Measurements from ENCODE around the gene FIP1L1.

Gene FIP1L1

DNA sequence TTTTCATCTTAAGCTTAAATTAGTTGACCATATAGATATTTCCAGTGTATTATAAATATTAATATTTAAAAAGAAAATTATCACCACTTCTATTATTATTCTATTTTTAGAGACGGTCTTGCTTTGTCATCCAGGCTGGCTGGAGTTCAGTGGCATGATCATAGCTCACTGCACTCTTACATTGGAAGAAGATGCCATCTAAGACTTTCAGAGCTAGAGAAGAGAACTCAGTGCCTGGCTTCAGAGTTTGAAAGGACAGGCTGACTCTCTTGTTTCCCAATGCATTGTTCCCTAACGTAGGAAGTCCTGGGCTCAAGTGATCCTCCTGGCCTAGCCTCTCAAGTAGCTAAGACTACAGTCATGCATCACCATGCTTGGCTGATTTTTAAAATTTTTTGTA is 75.9 kb downstream of the FIP1L1 start:
- Histone ChIP-seq H3K27ac (no peak overlapping the region), H3K4me3 (ENCODE audit: low read depth, low read length) (no peak overlapping the region), H3K9me3 (ENCODE audit: severe bottlenecking) (no peaks in the 10 kb centered on the region), H3K27me3 (ENCODE audit: insufficient read depth, low read depth, severe bottlenecking) (no peaks in the 10 kb centered on the region), H3K36me3 (peaks cover 33% of the 10 kb centered on the region)
- no peak for DNase-seq
- TF ChIP-seq, protein P1, sequence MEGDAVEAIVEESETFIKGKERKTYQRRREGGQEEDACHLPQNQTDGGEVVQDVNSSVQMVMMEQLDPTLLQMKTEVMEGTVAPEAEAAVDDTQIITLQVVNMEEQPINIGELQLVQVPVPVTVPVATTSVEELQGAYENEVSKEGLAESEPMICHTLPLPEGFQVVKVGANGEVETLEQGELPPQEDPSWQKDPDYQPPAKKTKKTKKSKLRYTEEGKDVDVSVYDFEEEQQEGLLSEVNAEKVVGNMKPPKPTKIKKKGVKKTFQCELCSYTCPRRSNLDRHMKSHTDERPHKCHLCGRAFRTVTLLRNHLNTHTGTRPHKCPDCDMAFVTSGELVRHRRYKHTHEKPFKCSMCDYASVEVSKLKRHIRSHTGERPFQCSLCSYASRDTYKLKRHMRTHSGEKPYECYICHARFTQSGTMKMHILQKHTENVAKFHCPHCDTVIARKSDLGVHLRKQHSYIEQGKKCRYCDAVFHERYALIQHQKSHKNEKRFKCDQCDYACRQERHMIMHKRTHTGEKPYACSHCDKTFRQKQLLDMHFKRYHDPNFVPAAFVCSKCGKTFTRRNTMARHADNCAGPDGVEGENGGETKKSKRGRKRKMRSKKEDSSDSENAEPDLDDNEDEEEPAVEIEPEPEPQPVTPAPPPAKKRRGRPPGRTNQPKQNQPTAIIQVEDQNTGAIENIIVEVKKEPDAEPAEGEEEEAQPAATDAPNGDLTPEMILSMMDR (IDR thresholded peaks at IDR 0.05; ENCODE audit: low read depth, low read length) = no peak

DNA sequence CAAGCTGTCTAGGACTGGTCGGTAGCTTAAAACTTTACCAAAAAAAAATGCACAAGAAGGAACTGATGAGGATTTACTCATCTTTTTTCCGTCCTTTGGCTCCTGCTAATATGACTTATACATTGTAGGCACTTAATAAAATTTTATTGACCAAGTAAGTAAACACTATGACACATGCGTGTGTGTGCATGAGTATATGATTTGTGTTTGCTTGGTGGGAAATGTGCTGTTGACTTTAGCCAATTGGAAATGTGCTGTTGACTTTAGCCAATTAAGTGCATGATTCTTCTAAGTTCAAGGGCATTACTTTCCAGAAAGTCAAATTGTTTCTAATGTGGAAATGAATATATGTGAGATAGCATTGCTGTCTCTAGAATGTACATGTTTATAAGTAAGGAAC is 78.3 kb downstream of the FIP1L1 start:
- H3K36me3 ChIP-seq = peaks cover 35% of the 10 kb centered on the region
- no peaks in the 10 kb centered on the region for H3K27me3 ChIP-seq (ENCODE audit: insufficient read depth, low read depth, severe bottlenecking)
- DNase-seq = no peak
- TF ChIP-seq, protein P1 (IDR thresholded peaks at IDR 0.05; ENCODE audit: low read depth, low read length) = no peak
- no peak overlapping the region for H3K4me3 ChIP-seq (ENCODE audit: low read depth, low read length)
- H3K27ac ChIP-seq = no peak overlapping the region
- no peaks in the 10 kb centered on the region for H3K9me3 ChIP-seq (ENCODE audit: severe bottlenecking)

DNA sequence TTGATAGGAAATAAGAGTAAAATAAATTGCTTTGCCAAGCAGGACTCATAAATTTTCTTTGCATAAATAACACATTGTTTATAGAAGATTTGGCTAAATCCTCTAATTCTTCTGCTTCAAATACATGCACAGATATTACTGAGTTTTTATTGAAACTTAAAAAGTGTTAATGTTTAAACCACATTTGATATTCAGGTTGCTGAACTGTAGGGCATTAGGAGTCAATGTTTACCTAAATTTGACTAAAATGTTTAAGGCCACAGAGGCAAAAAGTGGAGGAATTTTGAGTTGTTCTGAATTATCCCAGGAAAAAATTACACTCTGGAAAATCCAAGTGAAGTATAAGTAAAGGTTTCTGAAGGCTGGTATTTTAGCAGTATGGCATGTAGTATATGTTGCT is 78.7 kb downstream of the FIP1L1 start:
- peaks cover 37% of the 10 kb centered on the region for H3K36me3 ChIP-seq
- H3K9me3 ChIP-seq (ENCODE audit: severe bottlenecking) = no peaks in the 10 kb centered on the region
- DNase-seq = no peak
- no peaks in the 10 kb centered on the region for H3K27me3 ChIP-seq (ENCODE audit: insufficient read depth, low read depth, severe bottlenecking)
- H3K27ac ChIP-seq = no peak overlapping the region
- H3K4me3 ChIP-seq (ENCODE audit: low read depth, low read length) = no peak overlapping the region
- TF ChIP-seq, protein P1 (IDR thresholded peaks at IDR 0.05; ENCODE audit: low read depth, low read length) = no peak

DNA sequence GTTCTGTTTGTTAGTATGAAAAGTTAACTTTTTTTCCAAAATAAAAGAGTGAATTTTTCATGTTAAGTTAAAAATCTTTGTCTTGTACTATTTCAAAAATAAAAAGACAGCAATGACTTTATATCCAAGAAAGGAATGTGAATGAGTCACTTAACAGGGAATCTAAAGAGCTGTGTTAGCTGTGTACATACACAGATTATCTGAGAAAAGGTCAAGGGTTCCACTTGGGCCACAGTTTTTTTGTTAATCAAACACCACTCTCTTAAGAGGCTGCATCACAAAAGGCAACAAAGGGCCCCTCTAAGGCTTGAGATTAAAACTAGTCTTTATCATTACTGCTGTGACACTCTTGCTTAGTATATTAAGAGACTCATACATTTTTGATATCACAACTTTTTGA is 82.1 kb downstream of the FIP1L1 start:
- Histone ChIP-seq H3K9me3 (ENCODE audit: severe bottlenecking) (no peaks in the 10 kb centered on the region), H3K27me3 (ENCODE audit: insufficient read depth, low read depth, severe bottlenecking) (no peaks in the 10 kb centered on the region), H3K4me3 (ENCODE audit: low read depth, low read length) (no peak overlapping the region), H3K36me3 (peaks cover 32% of the 10 kb centered on the region), H3K27ac (no peak overlapping the region)
- DNase-seq = no peak
- TF ChIP-seq, protein P1 (IDR thresholded peaks at IDR 0.05; ENCODE audit: low read depth, low read length) = no peak

DNA sequence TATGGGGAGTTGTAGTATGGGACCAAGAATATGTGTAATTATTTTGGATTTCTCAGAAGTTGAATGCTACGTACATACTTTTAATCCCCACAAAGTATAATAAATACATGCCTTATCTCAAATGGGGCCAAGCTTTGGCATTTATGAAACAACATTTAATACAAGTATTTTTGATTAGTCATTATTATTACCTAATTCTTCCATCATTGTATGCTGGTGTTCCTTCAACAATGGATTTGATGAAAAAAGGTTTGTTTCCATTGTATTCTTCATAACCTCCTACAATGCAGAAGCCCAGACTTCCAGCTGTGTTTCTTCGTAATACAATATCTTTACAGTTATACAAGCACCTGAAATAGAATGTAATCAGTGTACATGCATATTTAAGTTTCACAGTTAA is 83.8 kb downstream of the FIP1L1 start:
- DNase-seq = no peak
- no peak overlapping the region for H3K27ac ChIP-seq
- H3K36me3 ChIP-seq = peaks cover 19% of the 10 kb centered on the region
- no peak overlapping the region for H3K4me3 ChIP-seq (ENCODE audit: low read depth, low read length)
- TF ChIP-seq, protein P1 (IDR thresholded peaks at IDR 0.05; ENCODE audit: low read depth, low read length) = no peak
- H3K9me3 ChIP-seq (ENCODE audit: severe bottlenecking) = peaks cover under 1% of the 10 kb centered on the region
- no peaks in the 10 kb centered on the region for H3K27me3 ChIP-seq (ENCODE audit: insufficient read depth, low read depth, severe bottlenecking)

DNA sequence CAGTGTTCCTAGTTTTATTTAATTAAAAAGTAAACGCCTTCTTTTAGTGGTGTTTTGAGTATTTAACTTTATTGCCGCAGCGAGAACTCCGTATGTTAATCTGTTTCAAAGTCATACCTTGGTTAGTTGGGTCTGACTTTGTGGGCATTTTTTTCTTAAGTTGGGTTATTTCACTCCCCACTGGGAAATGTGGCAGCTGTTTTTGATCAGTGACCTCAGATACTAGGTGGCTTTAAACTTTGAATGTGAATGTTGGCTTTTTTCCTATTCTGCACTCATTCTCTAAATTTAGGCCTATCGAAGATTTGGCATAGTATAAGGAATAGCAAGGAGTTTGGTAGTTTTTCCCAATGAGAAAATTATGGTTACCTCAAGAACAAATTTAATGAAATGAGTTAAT is 85.9 kb downstream of the FIP1L1 start:
- Histone ChIP-seq H3K9me3 (ENCODE audit: severe bottlenecking) (peaks cover 11% of the 10 kb centered on the region), H3K27ac (no peak overlapping the region), H3K36me3 (peaks cover 18% of the 10 kb centered on the region), H3K4me3 (ENCODE audit: low read depth, low read length) (no peak overlapping the region), H3K27me3 (ENCODE audit: insufficient read depth, low read depth, severe bottlenecking) (no peaks in the 10 kb centered on the region)
- DNase-seq = no peak
- TF ChIP-seq, protein P1 (IDR thresholded peaks at IDR 0.05; ENCODE audit: low read depth, low read length) = no peak

Measured in WERI-Rb-1 (cell line).